ENCODE data around the gene SH3BP1. TPM values are rescaled to one million over a fixed set of nuclear protein-coding genes. Genes with fewer than 3 reads are reported as not detected.
"Not testable (repeated sequence)": the region's sequence is repeated elsewhere in the genome, so short reads cannot be mapped to it uniquely, and the experiment has no call there.

The SH3BP1 gene
- total and polyA plus RNA-seq, 8 donors = 2.0 to 9.3 (median 3.9) TPM

DNA sequence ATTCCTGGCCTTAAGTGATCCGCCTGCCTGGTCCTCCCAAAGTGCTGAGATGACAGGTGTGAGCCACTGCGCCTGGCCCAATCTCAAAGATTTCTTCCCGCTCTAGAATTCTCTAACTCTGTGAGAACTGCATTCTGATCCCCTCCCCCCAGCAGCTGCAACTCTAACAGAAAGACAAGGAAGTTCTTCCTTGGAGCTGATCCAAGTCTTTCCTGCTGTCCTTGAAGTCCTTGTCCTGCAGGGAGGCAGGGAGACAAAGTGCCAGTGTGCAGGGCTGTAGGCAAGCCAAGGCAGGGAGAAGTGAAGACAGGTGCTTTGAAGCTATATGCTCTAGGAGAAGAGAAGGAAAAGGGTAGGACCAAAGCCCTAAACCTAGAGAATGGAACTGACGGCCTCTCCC lies 40.3 kb upstream of the SH3BP1 start:
- no peak for DNase-seq
- TF ChIP-seq, protein P1, sequence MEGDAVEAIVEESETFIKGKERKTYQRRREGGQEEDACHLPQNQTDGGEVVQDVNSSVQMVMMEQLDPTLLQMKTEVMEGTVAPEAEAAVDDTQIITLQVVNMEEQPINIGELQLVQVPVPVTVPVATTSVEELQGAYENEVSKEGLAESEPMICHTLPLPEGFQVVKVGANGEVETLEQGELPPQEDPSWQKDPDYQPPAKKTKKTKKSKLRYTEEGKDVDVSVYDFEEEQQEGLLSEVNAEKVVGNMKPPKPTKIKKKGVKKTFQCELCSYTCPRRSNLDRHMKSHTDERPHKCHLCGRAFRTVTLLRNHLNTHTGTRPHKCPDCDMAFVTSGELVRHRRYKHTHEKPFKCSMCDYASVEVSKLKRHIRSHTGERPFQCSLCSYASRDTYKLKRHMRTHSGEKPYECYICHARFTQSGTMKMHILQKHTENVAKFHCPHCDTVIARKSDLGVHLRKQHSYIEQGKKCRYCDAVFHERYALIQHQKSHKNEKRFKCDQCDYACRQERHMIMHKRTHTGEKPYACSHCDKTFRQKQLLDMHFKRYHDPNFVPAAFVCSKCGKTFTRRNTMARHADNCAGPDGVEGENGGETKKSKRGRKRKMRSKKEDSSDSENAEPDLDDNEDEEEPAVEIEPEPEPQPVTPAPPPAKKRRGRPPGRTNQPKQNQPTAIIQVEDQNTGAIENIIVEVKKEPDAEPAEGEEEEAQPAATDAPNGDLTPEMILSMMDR (IDR thresholded peaks at IDR 0.05) = no peak
- H3K9me3 ChIP-seq = no peaks in the 10 kb centered on the region
- no peak for ATAC-seq
- intact Hi-C loops (cut with DNase I) = loop anchor here in 2 of 3 donors (5.0 to 10.0 kb wide), 2 partner anchors 54 to 62 kb away; no protein-coding TSS in a partner anchor
- H3K36me3 ChIP-seq = no peaks in the 10 kb centered on the region
- H3K4me1 ChIP-seq = peaks cover 0 to 7% (median 6%) of the 10 kb centered on the region in 3 donors
- FAIRE-seq = no peak
- WGBS, 2 donors = 40 to 43% methylated on average over 4 of the region's 4 CpGs
- no peaks in the 10 kb centered on the region for H3K27me3 ChIP-seq
- no peak overlapping the region for H3K4me3 ChIP-seq
- peak overlapping the region in 1 of 4 donors; percentile 11 for H3K27ac ChIP-seq

DNA sequence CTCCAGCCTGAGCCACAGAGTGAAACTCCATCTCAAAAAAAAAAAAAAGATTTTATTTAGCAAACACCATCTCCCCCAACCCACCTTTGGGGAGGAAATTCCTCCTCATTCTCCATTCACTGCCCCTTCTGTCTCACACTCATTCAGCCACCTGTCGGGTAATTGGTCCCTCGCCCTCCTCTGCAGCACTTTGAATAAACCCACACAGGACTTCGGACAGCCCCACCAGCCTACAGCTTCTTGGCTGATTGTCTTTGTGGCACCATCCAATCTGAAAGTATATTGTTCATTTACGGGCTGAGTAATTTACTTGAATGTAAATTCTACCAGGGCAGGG lies 38.3 kb upstream of the SH3BP1 start:
- Histone ChIP-seq H3K4me1 (peaks cover 0 to 7% (median 6%) of the 10 kb centered on the region in 3 donors), H3K9me3 (no peaks in the 10 kb centered on the region), H3K4me3 (peak overlapping the region in 1 of 4 donors; percentile 3), H3K27me3 (no peaks in the 10 kb centered on the region), H3K27ac (peak overlapping the region; percentile 10 to 79 (median 58)), H3K36me3 (no peaks in the 10 kb centered on the region)
- TF ChIP-seq, protein P1 (IDR thresholded peaks at IDR 0.05) = no peak
- DNase-seq = no peak
- intact Hi-C loops (cut with DNase I) = no loop called here
- ATAC-seq = peak in 1 of 4 donors; percentile 9
- 21 to 23% methylated on average over 4 of the region's 4 CpGs for WGBS, 2 donors
- no peak for FAIRE-seq

DNA sequence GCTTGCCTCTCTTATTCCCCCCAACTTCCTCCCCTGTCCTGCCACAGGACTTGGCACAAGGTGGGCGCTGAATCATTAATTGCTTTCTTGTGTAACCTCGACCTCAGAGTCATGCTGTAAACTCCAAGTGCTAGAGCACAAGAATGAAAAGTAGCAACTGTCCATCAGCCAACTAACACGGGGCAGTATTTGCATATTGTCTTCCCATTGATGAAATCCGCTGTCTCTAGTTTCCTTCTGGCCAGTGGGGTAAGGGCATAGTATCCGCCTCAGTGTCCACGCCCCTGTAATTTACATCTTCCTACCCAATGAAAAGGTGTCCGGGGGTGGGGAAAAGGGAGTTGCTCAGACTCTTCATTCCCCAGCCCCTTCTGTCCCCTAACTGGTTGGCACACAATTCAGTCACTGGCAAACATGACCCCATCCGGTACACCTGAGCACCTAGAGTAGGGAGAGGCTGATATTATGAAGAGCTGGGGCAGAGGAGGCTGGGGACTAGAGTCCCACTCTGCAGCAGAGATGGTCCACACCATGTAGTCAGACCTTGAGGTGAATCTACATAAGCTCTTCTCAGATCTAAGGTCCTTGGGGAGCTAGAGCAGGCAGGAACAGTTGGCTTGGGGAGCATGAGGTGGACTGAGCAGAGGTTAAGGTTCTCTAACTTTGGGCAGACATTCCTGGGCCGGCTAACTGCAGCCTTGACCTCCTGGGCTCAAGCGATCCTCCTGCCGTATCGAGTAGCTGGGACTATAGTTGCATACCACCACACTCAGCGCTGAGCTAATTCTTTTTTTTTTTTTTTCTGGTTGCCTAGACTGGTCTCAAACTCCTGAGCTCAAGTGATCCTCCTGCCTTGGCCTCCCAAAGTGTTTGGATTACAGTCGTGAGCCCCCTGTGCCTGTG lies 37.7 kb upstream of the SH3BP1 start:
- intact Hi-C loops (cut with DNase I) = no loop called here
- ATAC-seq = peak; percentile 91 to 95 (median 94)
- H3K4me1 ChIP-seq = peaks cover 4 to 13% (median 10%) of the 10 kb centered on the region in 3 donors
- TF ChIP-seq, protein P1 (IDR thresholded peaks at IDR 0.05) = no peak
- WGBS, 2 donors = 16 to 21% methylated on average over 14 of the region's 14 CpGs
- H3K27me3 ChIP-seq = no peaks in the 10 kb centered on the region
- FAIRE-seq = no peak
- peak in 4 of 6 donors; percentile 75 to 86 (median 82) for DNase-seq
- H3K36me3 ChIP-seq = no peaks in the 10 kb centered on the region
- H3K9me3 ChIP-seq = no peaks in the 10 kb centered on the region
- peak overlapping the region in 1 of 4 donors; percentile 3 for H3K4me3 ChIP-seq
- peak overlapping the region; percentile 41 to 79 (median 70) for H3K27ac ChIP-seq

DNA sequence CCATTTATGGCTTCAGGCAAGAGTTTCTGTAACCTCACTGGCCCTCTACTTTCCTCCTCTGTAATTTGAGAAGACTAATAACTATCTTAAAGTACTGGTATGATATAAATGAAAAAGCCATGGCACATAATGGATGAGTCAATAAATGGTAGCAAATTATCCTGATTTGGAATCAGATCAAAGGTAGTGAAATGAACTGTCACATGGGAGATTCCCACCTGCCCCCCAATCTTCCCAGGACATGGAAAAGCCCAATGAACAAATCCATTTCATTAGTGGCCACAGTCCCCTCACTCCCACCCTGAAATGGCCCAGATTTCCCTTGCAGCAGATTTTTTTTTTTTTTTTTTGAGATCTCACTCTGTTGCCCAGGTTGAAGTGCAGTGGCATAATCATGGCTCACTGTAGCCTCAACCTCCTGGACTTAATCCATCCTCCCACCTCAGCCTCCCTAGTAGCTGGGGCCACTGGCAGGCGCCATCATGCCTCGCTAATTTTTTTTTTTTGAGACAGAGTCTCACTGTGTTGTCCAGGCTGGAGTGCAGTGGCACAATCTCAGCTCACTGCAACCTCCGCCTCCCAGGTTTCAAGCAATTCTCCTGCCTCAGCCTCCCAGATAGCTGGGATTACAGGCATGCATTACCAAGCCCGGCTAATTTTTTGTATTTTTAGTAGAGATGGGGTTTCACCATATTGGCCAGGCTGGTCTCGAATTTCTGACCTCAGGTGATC lies 36.8 kb upstream of the SH3BP1 start:
- H3K4me3 ChIP-seq; intact Hi-C loops (cut with DNase I); ATAC-seq; FAIRE-seq; DNase-seq; H3K27me3 ChIP-seq; H3K36me3 ChIP-seq; H3K9me3 ChIP-seq: not testable (repeated sequence)
- H3K4me1 ChIP-seq = peaks cover 5 to 15% (median 12%) of the 10 kb centered on the region in 3 donors
- peak overlapping the region; percentile 19 to 79 (median 58) for H3K27ac ChIP-seq
- WGBS, 2 donors = 91 to 94% methylated on average over 5 of the region's 5 CpGs

DNA sequence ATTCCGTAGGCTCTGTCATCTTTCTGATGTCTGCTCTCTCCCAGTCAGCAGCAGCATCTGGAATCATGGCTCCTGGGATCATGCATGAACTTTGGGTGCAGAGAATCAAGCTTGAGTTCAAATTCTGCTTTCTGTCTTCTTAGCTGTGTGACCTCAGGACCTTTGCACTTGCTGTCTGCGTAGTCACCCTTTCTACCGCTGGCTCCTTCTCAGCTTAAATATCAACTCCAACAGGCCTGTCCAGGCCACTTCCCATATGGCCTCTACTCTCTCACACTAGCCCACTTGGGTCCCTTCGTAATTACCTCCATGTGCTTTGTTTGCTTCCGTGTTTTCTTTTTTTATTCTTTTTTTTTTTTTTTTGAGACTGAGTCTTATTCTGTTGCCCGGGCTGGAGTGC lies 35.4 kb upstream of the SH3BP1 start:
- ATAC-seq = no peak
- FAIRE-seq = no peak
- no peaks in the 10 kb centered on the region for H3K36me3 ChIP-seq
- no peak for DNase-seq
- H3K27me3 ChIP-seq = no peaks in the 10 kb centered on the region
- intact Hi-C loops (cut with DNase I) = no loop called here
- WGBS, 2 donors = 91 to 96% methylated on average over 6 of the region's 6 CpGs
- no peak overlapping the region for H3K27ac ChIP-seq
- TF ChIP-seq, protein P1 (IDR thresholded peaks at IDR 0.05) = no peak
- peaks cover 5 to 12% (median 12%) of the 10 kb centered on the region in 3 donors for H3K4me1 ChIP-seq
- no peaks in the 10 kb centered on the region for H3K9me3 ChIP-seq
- H3K4me3 ChIP-seq = no peak overlapping the region
